ENCODE results near the gene FRY. TPM values are rescaled to one million over a fixed set of nuclear protein-coding genes. Genes with fewer than 3 reads are reported as not detected.

FRY gene
- total and polyA plus RNA-seq, 2 donors (not counting 1 experiment from before 2014, with no cell fraction given): 2.3 to 6.3 TPM

DNA sequence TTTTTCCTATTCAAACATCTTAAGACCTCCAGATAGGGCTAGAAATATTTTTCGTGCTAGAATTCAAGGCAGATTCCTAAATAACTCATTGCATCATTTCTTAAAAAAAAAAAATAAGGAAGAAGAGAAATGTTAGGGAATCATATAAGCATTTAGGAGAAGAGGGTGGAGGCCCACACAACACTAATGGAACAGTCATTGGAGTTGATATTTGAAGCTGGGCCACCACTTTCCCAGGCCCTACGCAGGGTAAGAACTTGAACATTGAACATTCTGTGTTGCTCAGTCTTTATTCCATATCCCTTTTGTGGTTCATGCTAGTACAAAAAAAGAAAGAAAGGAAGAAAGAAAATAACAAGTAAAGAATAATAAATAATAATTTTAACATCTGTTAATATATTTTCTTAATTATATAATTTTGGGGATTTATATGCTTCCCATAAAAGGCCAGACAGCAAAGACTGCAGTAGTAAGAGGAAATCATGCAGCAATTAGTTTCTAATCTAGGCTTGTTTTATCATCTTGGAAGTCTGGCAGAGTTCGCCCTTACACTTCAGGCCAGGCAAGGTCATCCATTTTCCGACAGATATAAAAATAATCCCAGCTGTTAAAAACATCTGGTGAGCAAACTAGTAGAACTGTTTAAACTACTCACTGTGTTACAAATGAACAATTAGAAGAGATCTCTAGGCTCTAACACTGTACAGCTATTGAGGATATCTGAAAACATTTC, 127.7 kb downstream of the FRY start:
- no peaks in the 10 kb centered on the region for H3K9me3 Mint-ChIP-seq (ENCODE audit: insufficient read depth)
- H3K27me3 ChIP-seq (replicated peaks in 1 of 4; ENCODE audit: control extremely low read depth in 1 of 4, control insufficient read depth in 3 of 4, insufficient read depth in 4 of 4, low read length in 3 of 4): no peaks in the 10 kb centered on the region
- intact Hi-C loops (cut with micrococcal nuclease): no loop called here
- H3K4me1 Mint-ChIP-seq: peaks cover 9% of the 10 kb centered on the region
- no peaks in the 10 kb centered on the region for H3K27me3 Mint-ChIP-seq
- H2AFZ ChIP-seq (ENCODE audit: insufficient read depth, low read depth, low read length, poor library complexity, severe bottlenecking): no peak overlapping the region
- TF ChIP-seq, protein P1, sequence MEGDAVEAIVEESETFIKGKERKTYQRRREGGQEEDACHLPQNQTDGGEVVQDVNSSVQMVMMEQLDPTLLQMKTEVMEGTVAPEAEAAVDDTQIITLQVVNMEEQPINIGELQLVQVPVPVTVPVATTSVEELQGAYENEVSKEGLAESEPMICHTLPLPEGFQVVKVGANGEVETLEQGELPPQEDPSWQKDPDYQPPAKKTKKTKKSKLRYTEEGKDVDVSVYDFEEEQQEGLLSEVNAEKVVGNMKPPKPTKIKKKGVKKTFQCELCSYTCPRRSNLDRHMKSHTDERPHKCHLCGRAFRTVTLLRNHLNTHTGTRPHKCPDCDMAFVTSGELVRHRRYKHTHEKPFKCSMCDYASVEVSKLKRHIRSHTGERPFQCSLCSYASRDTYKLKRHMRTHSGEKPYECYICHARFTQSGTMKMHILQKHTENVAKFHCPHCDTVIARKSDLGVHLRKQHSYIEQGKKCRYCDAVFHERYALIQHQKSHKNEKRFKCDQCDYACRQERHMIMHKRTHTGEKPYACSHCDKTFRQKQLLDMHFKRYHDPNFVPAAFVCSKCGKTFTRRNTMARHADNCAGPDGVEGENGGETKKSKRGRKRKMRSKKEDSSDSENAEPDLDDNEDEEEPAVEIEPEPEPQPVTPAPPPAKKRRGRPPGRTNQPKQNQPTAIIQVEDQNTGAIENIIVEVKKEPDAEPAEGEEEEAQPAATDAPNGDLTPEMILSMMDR (IDR thresholded peaks at IDR 0.05): no peak
- no peak for TF ChIP-seq EZH2 (IDR thresholded peaks at IDR 0.05; ENCODE audit: borderline replicate concordance, insufficient read depth, low read depth, low read length, poor library complexity, severe bottlenecking)
- no peaks in the 10 kb centered on the region for H3K79me2 ChIP-seq (ENCODE audit: control insufficient read depth, insufficient read depth, low read length)
- ChIA-PET POLR2A (no interaction called here), CTCF (no interaction called here)
- DNase-seq: no peak
- H3K4me1 ChIP-seq (ENCODE audit: control insufficient read depth in 2 of 2, insufficient read depth in 2 of 2, low read length in 2 of 2): peaks cover 0 to 5% of the 10 kb centered on the region in 2 donors
- no peak overlapping the region for H3K9ac ChIP-seq (ENCODE audit: low read length)
- no peak overlapping the region for H3K27ac ChIP-seq (ENCODE audit: low read length in 2 of 2)
- no peaks in the 10 kb centered on the region for H3K9me3 ChIP-seq (ENCODE audit: control extremely low read depth in 1 of 3, control insufficient read depth in 2 of 3, insufficient read depth in 1 of 3, low read length in 2 of 3)
- no peak overlapping the region for H3K27ac Mint-ChIP-seq
- H3K36me3 ChIP-seq (replicated peaks in 1 of 2; ENCODE audit: control extremely low read depth in 1 of 2, control insufficient read depth in 1 of 2, extremely low read depth in 1 of 2, insufficient read depth in 2 of 2, low read length in 1 of 2): no peaks in the 10 kb centered on the region
- H3K4me2 ChIP-seq (replicated peaks; ENCODE audit: low read depth, low read length, poor library complexity, severe bottlenecking): no peak overlapping the region
- ATAC-seq (ENCODE audit: low read depth): no peak
- WGBS (ENCODE audit: insufficient coverage): no CpG with 5 or more reads among the region's 4 CpGs
- H3K4me3 Mint-ChIP-seq: no peak overlapping the region
- H4K20me1 ChIP-seq (ENCODE audit: control insufficient read depth, insufficient read depth, low read length, poor library complexity, severe bottlenecking): no peaks in the 10 kb centered on the region
- H3K4me3 ChIP-seq (ENCODE audit: control extremely low read depth in 1 of 5, extremely low read depth in 1 of 5, insufficient read depth in 1 of 5, low read depth in 2 of 5, low read length in 4 of 5): no peak overlapping the region

DNA sequence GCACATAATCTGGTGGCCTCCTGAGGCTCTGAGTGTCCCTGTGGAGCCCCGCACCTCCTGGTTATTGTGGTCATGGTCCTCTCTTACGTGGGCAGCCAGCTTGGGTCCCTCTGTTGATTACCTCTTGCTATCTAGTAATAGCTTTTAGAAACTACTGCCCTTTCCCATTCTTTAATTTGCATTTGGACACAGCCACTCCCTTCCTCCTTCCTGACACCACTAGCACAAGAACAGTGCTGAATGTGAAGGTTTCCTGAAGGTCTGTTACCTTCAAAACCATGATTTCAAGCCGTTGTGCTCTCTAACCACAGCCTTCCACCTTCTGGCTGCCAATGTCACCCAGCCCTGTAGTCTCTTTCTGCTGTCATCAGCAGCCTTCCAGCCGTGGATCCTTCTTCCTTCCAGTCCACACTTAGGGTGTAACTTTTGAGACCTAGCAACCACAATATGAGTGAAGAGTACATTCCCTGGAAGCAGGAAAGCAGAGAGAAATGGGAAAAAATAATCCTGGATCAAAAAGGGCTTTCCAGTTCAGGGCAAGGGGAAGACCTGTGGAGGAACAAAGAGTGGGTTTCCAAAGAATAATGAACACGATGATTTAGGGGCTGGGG, 130.9 kb downstream of the FRY start:
- intact Hi-C loops (cut with micrococcal nuclease): loop anchor here (10.0 kb wide), 1 partner anchor 248 kb away; no protein-coding TSS in a partner anchor
- H3K27me3 ChIP-seq (replicated peaks in 1 of 4; ENCODE audit: control extremely low read depth in 1 of 4, control insufficient read depth in 3 of 4, insufficient read depth in 4 of 4, low read length in 3 of 4): no peaks in the 10 kb centered on the region
- H3K4me3 ChIP-seq (ENCODE audit: control extremely low read depth in 1 of 5, extremely low read depth in 1 of 5, insufficient read depth in 1 of 5, low read depth in 2 of 5, low read length in 4 of 5): no peak overlapping the region
- DNase-seq (no peak), ATAC-seq (ENCODE audit: low read depth) (no peak)
- H3K4me3 Mint-ChIP-seq: no peak overlapping the region
- no peak overlapping the region for H3K4me2 ChIP-seq (replicated peaks; ENCODE audit: low read depth, low read length, poor library complexity, severe bottlenecking)
- no peaks in the 10 kb centered on the region for H3K9me3 ChIP-seq (ENCODE audit: control extremely low read depth in 1 of 3, control insufficient read depth in 2 of 3, insufficient read depth in 1 of 3, low read length in 2 of 3)
- no peaks in the 10 kb centered on the region for H3K36me3 ChIP-seq (replicated peaks in 1 of 2; ENCODE audit: control extremely low read depth in 1 of 2, control insufficient read depth in 1 of 2, extremely low read depth in 1 of 2, insufficient read depth in 2 of 2, low read length in 1 of 2)
- H2AFZ ChIP-seq (ENCODE audit: insufficient read depth, low read depth, low read length, poor library complexity, severe bottlenecking): no peak overlapping the region
- H3K4me1 Mint-ChIP-seq: peaks cover 9% of the 10 kb centered on the region
- no peak overlapping the region for H3K27ac Mint-ChIP-seq
- CTCF ChIA-PET: no interaction called here
- no peaks in the 10 kb centered on the region for H3K79me2 ChIP-seq (ENCODE audit: control insufficient read depth, insufficient read depth, low read length)
- no peak overlapping the region for H3K9ac ChIP-seq (ENCODE audit: low read length)
- H3K4me1 ChIP-seq (ENCODE audit: control insufficient read depth in 2 of 2, insufficient read depth in 2 of 2, low read length in 2 of 2): peaks cover 0 to 5% of the 10 kb centered on the region in 2 donors
- TF ChIP-seq EZH2 (IDR thresholded peaks at IDR 0.05; ENCODE audit: borderline replicate concordance, insufficient read depth, low read depth, low read length, poor library complexity, severe bottlenecking): no peak
- TF ChIP-seq, protein P1 (IDR thresholded peaks at IDR 0.05): no peak
- H3K27me3 Mint-ChIP-seq: no peaks in the 10 kb centered on the region
- WGBS (ENCODE audit: insufficient coverage): 58% methylated on average over 3 of the region's 5 CpGs
- no peaks in the 10 kb centered on the region for H4K20me1 ChIP-seq (ENCODE audit: control insufficient read depth, insufficient read depth, low read length, poor library complexity, severe bottlenecking)
- POLR2A ChIA-PET: interaction anchor here (0.6 kb wide), 1 partner anchor 274 kb away, joined by 9 read pairs; no protein-coding TSS in a partner anchor
- no peaks in the 10 kb centered on the region for H3K9me3 Mint-ChIP-seq (ENCODE audit: insufficient read depth)
- H3K27ac ChIP-seq (ENCODE audit: low read length in 2 of 2): no peak overlapping the region

Data from B cell (primary cell).